Anterior cingulate cortex (tissue), 58 donors: ENCODE results near the gene STOX2.
"Not testable (repeated sequence)": the region's sequence is repeated elsewhere in the genome, so short reads cannot be mapped to it uniquely, and the experiment has no call there.

Source experiments
- DNase-seq, 58 donors: peaks; one replicate each; lab custom pipeline; 2025; lab: John Stamatoyannopoulos, UW

The STOX2 gene

GRCh38 chr4:183932576-183932975 is 27.5 kb downstream of the STOX2 start:
- DNase-seq: peak in 3 of 58 donors; percentile 9 to 37 (median 19)

DNA sequence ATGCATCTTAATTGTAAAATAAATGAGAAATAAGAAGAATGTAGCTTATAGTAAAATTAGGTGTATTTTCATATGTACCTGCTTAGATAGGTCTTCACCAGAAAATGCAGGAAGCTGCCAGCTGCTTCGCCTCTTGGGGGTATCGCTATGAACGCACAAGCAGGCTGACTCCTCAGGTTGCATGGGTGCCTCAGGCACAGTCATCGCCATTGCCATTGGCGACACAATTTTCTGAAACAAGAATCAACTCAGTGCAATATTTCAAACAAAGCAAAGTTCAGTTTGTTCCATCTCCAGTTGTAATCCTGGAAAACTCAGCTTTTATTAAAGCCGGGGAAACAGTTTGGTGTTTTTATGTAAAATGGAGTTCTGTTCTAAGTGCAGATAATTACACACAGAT is 29.7 kb downstream of the STOX2 start:
- DNase-seq: no peak

- DNase-seq: no peak
Measured at GRCh38 chr4:183935355-183936005, 30.4 kb downstream of the STOX2 start.

DNA sequence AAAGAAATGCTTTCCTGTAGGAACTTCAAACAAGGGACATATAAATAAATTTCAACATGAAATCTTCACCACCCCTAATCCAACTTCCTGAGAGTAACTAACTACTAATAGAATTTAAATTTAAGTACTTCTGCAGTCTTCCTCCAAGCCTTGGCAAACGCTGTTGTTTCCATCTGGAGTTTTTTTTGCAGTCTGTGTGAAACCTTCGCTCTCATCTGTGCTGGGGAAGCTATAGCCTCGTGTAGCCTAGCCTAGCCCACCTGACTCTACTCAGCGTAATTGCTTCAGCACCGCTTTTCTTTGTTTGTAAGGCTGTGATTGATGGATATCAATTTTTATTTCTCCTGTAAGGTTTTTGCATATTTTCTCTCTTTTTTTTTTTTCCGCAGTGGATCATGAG is 30.9 kb downstream of the STOX2 start:
- DNase-seq: no peak

GRCh38 chr4:183936574-183937345 is 31.7 kb downstream of the STOX2 start:
- DNase-seq: no peak

DNA sequence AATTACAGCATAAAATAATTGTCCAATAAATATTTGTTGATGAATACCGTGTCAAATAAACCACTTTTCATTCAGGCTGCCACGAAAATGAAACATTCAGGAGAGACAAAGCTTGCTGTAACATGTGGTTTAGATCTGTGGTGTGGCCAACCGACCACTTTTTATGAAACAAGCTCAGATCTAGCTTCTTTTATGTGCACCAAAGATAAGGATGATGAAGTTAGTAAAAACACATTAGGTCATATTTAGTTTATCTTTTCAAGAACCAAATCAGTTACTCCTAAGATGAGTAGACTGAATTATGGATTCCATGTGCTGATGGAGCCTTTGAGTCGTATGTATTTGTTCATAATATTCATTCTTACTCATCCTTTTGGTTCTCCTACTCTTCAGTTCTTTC is 35.8 kb downstream of the STOX2 start:
- DNase-seq: no peak

GRCh38 chr4:183941964-183942363 is 36.9 kb downstream of the STOX2 start:
- no peak for DNase-seq

DNA sequence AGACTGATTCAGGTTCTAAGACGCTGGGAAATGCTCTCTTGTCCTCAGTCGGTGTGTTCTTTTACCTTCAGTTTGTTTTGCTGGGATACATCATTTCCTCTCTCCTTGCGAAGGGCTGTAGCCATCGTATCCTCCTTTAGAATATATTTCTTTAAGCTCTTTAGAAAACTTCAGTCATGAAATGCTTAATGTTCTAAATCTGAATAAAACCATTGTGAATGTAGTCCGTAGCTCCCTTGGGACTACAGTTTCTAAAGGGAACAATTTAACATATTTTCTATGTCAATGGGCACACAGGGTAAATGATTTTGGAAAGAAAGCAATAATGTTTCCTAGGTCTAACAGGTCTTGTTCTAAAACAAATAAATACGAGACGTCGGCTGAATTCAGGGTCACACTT is 40.6 kb downstream of the STOX2 start:
- no peak for DNase-seq

GRCh38 chr4:183950536-183950935 is 45.4 kb downstream of the STOX2 start:
- DNase-seq: no peak

DNA sequence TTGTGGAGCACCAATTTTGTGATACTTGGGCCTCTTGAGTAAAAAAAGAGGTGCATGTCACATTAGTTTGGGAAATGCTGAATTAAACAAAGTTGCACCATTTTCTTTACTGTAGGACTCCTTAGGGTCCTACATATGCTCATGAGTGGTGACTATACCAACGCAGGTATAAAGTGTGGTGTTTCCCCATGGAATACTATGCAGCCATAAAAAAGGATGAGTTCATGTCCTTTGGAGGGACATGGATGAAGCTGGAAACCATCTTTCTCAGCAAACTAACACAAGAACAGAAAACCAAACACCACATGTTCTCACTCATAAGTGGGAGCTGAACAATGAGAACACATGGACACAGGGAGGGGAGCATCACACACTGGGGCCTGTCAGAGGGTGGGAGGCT is 47.5 kb downstream of the STOX2 start:
- not testable (repeated sequence) for DNase-seq

DNA sequence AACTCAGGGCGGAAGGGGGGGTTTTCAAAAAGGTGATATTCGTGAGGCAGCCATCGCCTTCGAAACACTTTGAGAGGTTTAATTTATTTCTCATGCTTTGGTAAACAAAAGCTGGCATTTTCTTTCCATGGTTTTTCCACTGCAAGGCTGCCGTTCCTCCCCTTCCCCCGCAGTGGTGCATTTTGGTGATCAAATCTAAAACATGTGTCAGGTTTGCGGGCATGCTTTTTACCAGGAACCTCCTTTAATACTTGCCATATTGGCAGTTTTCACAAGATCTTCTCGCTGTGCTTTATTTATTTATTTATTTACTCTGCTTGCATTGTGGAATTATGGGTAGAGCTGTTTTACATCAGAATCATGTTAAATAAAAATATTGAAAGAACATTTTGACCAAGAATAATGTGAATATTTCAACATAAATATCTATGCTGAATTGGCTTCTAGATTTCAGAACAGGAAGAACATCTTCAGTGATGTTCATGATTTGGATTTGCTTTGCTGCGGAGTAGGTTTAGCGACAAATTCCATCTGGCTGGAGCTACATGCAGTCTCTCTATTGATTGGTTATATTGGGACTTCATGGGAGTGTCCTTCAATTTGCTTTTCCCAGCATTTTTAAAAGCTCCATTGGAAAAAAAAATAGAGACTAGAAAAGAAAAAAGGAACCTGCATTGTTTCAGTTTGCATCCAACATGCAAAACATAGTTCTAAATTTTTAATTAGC is 54.4 kb downstream of the STOX2 start:
- DNase-seq: peak in 5 of 58 donors; percentile 4 to 18 (median 10)

DNA sequence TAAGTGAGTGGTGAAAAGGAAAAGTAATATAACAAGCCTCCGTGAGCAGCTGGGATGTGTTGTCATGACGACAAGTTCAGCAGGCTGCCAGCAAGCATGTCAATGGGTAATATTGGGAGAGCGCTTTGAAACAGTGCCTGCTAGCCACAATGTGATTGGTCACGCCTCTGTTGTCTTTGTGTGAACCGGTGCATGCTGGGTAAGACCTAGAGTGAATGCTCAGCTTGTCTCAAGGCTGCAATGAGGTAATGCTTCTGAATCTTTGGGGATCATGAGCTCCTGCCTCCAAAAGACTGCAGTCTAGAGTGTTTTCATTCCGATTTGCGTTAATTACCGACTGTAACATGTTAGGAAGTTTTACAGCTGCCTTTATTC is 54.9 kb downstream of the STOX2 start:
- DNase-seq: peak in 57 of 58 donors; percentile 29 to 95 (median 85)

- DNase-seq: peak in 20 of 58 donors; percentile 3 to 58 (median 30)
Measured at GRCh38 chr4:183960962-183961541, 55.9 kb downstream of the STOX2 start.

GRCh38 chr4:183961795-183962194 is 56.7 kb downstream of the STOX2 start:
- no peak for DNase-seq

DNA sequence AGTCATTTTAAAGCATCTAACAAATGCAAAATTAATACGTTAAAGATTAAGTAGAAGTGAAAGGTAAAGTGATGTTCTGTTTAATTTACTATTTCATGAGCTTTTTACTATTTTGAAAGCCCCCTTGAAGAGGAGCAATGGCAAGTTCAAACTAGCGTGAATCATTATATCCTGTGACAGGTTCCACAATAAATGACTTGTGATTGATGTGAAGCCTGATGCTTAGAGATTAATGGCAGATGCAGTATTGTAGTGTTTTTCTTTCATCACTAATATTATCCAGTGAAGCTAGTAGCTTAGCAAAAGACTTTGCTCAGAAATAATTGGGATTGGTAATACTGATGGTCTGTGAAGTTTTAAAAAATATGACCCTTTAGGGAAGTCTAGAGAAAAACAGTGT is 57.3 kb downstream of the STOX2 start:
- no peak for DNase-seq

DNA sequence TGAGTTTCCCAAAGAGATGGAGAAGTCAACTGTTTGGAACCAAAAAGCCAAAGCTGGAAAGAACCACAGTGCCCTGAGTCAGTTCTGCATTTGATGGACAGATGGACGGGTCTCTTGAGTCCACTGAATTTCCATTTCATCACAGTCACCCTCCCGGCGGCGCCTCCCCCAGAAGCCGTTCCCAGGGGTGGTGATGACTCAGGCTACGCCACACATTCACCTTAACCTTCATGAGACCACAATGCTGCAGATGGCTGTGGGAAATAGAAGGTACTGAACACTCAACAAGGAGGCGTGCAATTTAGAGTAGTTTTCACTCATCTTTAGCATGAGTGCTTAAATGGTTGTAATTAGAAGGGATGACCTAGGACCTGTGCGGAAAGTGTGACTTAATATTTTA is 61.3 kb downstream of the STOX2 start:
- DNase-seq: no peak

DNA sequence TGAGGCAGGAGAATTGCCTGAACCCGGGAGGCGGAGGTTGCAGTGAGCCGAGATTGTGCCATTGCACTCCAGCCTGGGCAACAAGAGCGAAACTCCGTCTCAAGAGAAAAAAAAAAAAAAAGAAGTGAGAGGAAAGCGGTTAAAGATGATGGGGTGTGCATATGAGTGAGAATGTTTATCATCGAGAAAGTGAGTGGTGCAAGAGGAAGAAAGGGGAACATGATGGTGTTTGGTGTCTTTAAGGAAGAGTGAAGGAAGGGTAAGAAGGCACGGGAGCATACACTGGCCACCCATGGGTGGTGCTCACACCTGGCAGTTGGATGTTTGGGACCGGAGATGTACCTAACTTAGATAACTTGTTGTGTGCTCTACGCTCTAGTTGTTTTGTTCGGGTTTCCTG is 62.2 kb downstream of the STOX2 start:
- no peak for DNase-seq

DNA sequence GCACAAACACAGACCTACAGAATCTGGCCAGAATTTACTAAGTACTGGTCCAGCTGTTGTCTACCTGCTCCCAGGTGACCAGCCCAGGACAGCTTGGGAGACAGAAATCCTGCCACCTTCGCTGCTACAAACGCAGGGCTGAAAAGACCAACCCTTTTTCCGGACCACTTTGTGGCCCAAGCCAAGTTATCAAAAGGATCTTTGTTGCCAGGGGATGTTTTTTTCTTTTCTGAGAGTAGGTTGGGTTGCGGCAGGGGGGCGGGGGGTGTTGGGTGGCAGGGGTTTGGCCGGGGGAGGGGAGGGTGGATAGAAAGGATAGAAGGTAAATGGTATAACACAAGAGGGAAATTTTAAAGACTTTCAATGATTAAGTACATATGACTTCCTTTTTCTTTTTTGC is 63.4 kb downstream of the STOX2 start:
- no peak for DNase-seq

- no peak for DNase-seq
Measured at GRCh38 chr4:183968931-183969330, 63.8 kb downstream of the STOX2 start.

GRCh38 chr4:183969596-183969995 is 64.5 kb downstream of the STOX2 start:
- DNase-seq: no peak

DNA sequence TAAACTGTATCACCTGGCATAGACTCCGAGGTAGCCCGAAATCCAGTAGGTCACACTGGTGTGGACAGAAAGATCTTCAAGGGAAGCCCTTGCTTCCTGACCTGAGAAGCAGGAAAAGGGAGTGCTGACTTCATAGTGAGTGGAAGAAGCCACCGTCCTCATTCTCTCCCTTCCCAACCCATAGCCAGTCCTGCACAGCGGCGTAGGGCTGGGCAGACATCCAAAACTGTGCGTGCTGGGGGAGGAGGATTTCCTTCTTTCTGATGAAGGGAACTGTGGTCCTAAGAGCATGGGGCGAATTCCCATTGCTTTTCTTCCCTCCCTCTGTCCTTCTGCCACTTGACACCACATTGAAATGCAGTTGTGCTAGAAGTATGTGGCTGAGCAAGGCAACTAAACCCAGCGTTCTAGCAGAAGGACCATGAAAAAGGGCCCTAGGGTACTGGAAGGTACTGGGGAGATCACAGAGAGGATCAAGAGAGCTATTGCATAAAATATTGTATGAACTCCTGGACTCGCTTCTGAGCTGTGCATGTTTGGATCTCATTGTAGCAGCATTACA is 66.9 kb downstream of the STOX2 start:
- peak in 20 of 58 donors; percentile 4 to 47 (median 20) for DNase-seq
